Fibroblast of villous mesenchyme (primary cell): ENCODE results near the gene CLCA1. TPM values are rescaled to one million over a fixed set of nuclear protein-coding genes. Genes with fewer than 3 reads are reported as not detected.

ENCODE experiments used
- DNase-seq: peaks from one replicate; pipeline ENCODE4 v3.0.0-alpha.2; 2010; ENCODE audit warnings: low read depth
- H3K4me3 ChIP-seq: 2 replicates; pipeline ENCODE4 v1.5.1; 2011; ENCODE audit warnings: low read depth, mild to moderate bottlenecking, low read length
- CTCF ChIP-seq: IDR thresholded peaks from 2 replicates; pipeline ENCODE4 v1.5.1; 2012; ENCODE audit warnings: low read depth, mild to moderate bottlenecking, low read length; ENCODE audit not compliant: insufficient read depth
- total RNA-seq: library from RNA; depleted of rRNA; stranded (reverse); fragments of >200 nt; gene quantifications from 2 replicates; pipeline ENCODE4 v1.2.3, GENCODE V29; 2012

The CLCA1 gene
- total RNA-seq, 1 donor = not detected

- H3K4me3 ChIP-seq = no peak overlapping the region
- TF ChIP-seq CTCF = no peak
- no peak for DNase-seq
Observed at GRCh38 chr1:86471291-86471690, 2.6 kb downstream of the CLCA1 start.

GRCh38 chr1:86472152-86472551 lies 3.4 kb downstream of the CLCA1 start:
- no peak overlapping the region for H3K4me3 ChIP-seq
- no peak for DNase-seq

GRCh38 chr1:86472767-86473166 lies 4.0 kb downstream of the CLCA1 start:
- no peak for TF ChIP-seq CTCF
- DNase-seq = no peak
- no peak overlapping the region for H3K4me3 ChIP-seq

More at GRCh38 chr1:86472152-86472551, 3.4 kb downstream of the CLCA1 start:
- TF ChIP-seq CTCF = no peak

- no peak for TF ChIP-seq CTCF
- H3K4me3 ChIP-seq = no peak overlapping the region
- DNase-seq = no peak
Observed at GRCh38 chr1:86477256-86477655, 8.5 kb downstream of the CLCA1 start.

GRCh38 chr1:86477682-86478081 lies 9.0 kb downstream of the CLCA1 start:
- H3K4me3 ChIP-seq = no peak overlapping the region
- no peak for DNase-seq
- TF ChIP-seq CTCF = no peak

- H3K4me3 ChIP-seq = no peak overlapping the region
- DNase-seq = no peak
- TF ChIP-seq CTCF = no peak
Observed at GRCh38 chr1:86478416-86479156, 9.9 kb downstream of the CLCA1 start.

GRCh38 chr1:86481966-86482365 lies 13.2 kb downstream of the CLCA1 start:
- no peak overlapping the region for H3K4me3 ChIP-seq
- no peak for DNase-seq
- TF ChIP-seq CTCF = no peak
